SK-N-MC (cell line): ENCODE data around the gene RPL37.

Experiments used
- DNase-seq: peaks from one replicate; pipeline ENCODE4 v3.0.0-alpha.2; 2011; ENCODE audit warnings: low read depth, low spot score
- H3K27ac ChIP-seq: fragments of 200-600 bp; sonication (generic); 2 replicates; pipeline ENCODE4 v1.5.1; 2016; ENCODE audit warnings: mixed run types
- H3K36me3 ChIP-seq: fragments of 200-600 bp; sonication (generic); 2 replicates; pipeline ENCODE4 v1.6.1; 2017; ENCODE audit warnings: antibody characterized with exemption, low read length, mixed read lengths; ENCODE audit not compliant: insufficient read depth
- H3K4me3 ChIP-seq: fragments of 200-600 bp; sonication (generic); 2 replicates; pipeline ENCODE4 v1.5.1; 2016
- H3K9ac ChIP-seq: fragments of 200-600 bp; sonication (generic); 2 replicates; pipeline ENCODE4 v1.8.0; 2017; ENCODE audit warnings: mixed run types, mixed read lengths; ENCODE audit not compliant: insufficient read length
- H3K9me3 ChIP-seq: fragments of 200-600 bp; sonication (generic); 2 replicates; pipeline ENCODE4 v1.6.1; 2017; ENCODE audit warnings: low read depth, mild to moderate bottlenecking, antibody characterized with exemption, low read length, moderate library complexity, mixed read lengths
- EZH2 ChIP-seq: fragments of 200-600 bp; sonication (generic); IDR thresholded peaks from one replicate; pipeline ENCODE4 v1.6.1; 2017; ENCODE audit warnings: antibody characterized with exemption
- FOXP2 ChIP-seq: optimal IDR thresholded peaks from 2 replicates; pipeline ENCODE3; 2011; ENCODE audit warnings: mild to moderate bottlenecking, moderate library complexity; ENCODE audit not compliant: insufficient read depth; ENCODE audit errors: extremely low read length, control extremely low read depth
- POLR2AphosphoS5 ChIP-seq: IDR thresholded peaks from 2 replicates; pipeline ENCODE4 v1.6.1; 2012; ENCODE audit warnings: mild to moderate bottlenecking, low read depth, low read length, borderline replicate concordance

Gene RPL37

DNA sequence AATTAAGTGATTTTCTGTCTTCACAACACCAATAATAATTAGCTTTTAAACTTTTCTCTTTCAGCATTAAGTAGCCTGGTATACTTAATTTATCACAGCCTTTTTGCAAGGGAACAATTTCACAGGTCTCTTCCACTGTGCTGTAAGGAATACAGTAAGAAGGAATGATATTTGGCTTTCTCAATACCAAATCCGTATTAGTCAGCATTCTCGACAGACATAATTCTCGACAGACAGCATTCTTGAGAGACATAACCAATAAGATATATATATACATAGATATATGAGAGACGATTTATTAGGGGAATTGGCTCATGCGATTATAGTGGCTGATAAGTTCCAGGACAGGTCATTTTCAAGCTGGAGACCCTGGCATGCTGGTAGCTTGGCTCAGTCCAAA, 54.8 kb downstream of the RPL37 start:
- Histone ChIP-seq H3K9ac (no peak overlapping the region), H3K4me3 (no peak overlapping the region), H3K9me3 (no peaks in the 10 kb centered on the region), H3K27ac (no peak overlapping the region; the same call in 1 of the 2 replicates), H3K36me3 (peaks cover 22% of the 10 kb centered on the region)
- no peak for DNase-seq
- TF ChIP-seq POLR2AphosphoS5 (no peak), EZH2 (no peak), FOXP2 (no peak)

DNA sequence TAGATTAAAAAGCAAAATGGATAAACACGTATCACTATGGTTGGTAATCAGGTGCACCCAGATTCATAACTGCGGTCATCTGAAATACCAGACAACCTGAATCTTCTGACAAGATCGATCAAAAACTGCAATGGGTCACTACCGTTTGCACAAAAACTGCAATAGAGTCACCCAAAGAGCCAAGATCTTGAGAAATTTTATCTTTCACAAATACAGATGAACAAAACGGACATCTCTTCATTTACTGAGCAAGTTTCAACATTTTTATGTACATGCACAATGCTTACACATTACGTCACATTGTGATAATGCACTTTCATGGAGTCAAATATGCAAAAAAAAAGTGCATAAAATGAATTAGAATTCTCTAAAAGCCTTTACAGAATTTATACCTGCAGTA, 55.5 kb downstream of the RPL37 start:
- no peaks in the 10 kb centered on the region for H3K9me3 ChIP-seq
- no peak overlapping the region for H3K4me3 ChIP-seq
- no peak overlapping the region for H3K9ac ChIP-seq
- peaks cover 27% of the 10 kb centered on the region for H3K36me3 ChIP-seq
- TF ChIP-seq EZH2 (no peak), POLR2AphosphoS5 (no peak), FOXP2 (no peak)
- no peak for DNase-seq
- H3K27ac ChIP-seq: no peak overlapping the region

DNA sequence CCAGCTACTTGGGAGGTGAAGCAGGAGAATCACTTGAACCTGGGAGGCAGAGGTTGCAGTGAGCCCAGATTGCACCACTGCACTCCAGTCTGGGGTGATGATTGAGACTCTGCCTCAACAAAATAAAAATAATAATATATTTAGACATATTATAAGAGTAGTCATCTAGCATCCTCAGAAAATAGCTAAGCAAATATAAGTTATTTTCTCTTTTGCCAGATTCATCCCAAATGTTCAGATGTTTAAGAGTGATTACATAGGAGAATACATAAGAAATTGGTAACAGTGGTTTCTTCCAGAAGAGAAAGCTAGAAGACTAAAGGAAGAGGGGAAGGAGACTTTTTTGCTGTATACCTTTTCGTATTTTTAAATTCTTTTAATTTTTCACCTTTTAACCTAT, 56.9 kb downstream of the RPL37 start:
- DNase-seq: no peak
- Histone ChIP-seq H3K27ac (no peak overlapping the region), H3K9me3 (no peaks in the 10 kb centered on the region), H3K9ac (no peak overlapping the region), H3K4me3 (no peak overlapping the region), H3K36me3 (peaks cover 39% of the 10 kb centered on the region)
- TF ChIP-seq EZH2: no peak

DNA sequence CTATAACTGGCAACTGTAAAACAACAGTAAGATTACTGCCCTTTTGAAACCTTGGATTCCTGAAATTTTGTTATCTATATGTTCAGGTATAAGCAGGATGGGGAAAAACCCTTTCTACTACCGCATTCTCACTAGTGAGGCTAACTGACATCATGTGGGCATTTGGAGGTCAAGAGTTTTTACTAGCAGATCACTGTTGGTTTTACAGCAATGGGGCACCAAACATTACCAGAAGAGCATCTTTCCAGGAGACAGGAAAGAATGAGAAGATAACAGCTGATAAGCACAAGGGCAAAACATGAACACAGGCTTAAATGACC, 58.4 kb downstream of the RPL37 start:
- no peak overlapping the region for H3K4me3 ChIP-seq

GRCh38 chr5:40775846-40776657, 59.0 kb downstream of the RPL37 start:
- Histone ChIP-seq H3K9me3 (no peaks in the 10 kb centered on the region), H3K27ac (peak overlapping the region; percentile 51)
- DNase-seq: no peak

More for the DNA sequence above, 58.4 kb downstream of the RPL37 start:
- peak overlapping the region; percentile 6 for H3K9ac ChIP-seq
- peaks cover 49% of the 10 kb centered on the region for H3K36me3 ChIP-seq
- TF ChIP-seq EZH2 (no peak), POLR2AphosphoS5 (no peak), FOXP2 (no peak)
- no peaks in the 10 kb centered on the region for H3K9me3 ChIP-seq
- H3K27ac ChIP-seq: peak overlapping the region; percentile 51
- no peak for DNase-seq

More at GRCh38 chr5:40775846-40776657, 59.0 kb downstream of the RPL37 start:
- Histone ChIP-seq H3K9ac (peak overlapping the region; percentile 6), H3K4me3 (0 out of 2 replicates have a peak overlapping the region, but pooled peaks have one; percentile 23), H3K36me3 (peaks cover 54% of the 10 kb centered on the region)
- TF ChIP-seq EZH2: no peak
- no peak for TF ChIP-seq POLR2AphosphoS5
- no peak for TF ChIP-seq FOXP2
